GM18519 (cell line): ENCODE data around the gene SEC24C.
"Not testable (repeated sequence)": the region's sequence is repeated elsewhere in the genome, so short reads cannot be mapped to it uniquely, and the experiment has no call there.

Experiments
- ATAC-seq: cut with Tn5 transposase; IDR thresholded peaks from one replicate; pipeline ENCODE4 v1.9.1; 2021; ENCODE audit warnings: mild to moderate bottlenecking, moderate library complexity; ENCODE audit not compliant: unreplicated experiment, low FRiP score

The SEC24C gene

DNA sequence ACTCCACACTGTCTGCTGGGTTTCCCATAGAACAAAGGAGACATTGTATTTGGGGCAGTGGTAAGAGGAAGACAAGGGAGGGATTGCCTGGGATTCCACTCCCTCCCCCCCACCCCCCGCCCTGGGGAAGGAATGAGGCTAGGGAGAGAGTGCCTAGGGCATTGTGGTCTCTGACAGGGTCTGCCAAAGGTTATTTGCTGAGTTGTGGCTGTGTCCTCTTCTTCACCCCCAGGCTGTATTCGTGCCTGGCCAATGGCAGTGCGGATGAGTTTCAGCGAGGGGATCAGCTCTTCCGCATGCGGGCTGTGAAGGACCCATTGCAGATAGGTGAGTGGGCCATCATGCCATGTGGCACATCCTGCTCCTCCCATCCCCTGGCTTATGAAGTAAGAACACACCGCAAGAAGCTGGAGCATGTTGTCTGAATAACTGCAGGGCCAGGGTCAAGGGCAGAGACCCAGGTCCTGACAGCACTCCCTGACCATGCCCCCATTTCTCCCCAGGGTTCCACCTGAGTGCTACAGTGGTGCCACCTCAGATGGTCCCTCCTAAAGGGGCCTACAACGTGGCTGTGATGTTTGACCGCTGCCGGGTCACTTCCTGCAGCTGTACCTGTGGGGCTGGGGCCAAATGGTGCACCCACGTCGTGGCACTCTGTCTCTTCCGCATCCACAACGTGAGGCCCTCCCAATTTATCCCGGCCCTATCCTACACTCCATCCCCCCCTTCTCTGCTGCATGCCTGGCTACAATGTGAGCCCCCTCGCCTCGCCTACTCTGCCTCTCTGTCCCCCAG, 44.9 kb downstream of the SEC24C start:
- no peak for ATAC-seq

DNA sequence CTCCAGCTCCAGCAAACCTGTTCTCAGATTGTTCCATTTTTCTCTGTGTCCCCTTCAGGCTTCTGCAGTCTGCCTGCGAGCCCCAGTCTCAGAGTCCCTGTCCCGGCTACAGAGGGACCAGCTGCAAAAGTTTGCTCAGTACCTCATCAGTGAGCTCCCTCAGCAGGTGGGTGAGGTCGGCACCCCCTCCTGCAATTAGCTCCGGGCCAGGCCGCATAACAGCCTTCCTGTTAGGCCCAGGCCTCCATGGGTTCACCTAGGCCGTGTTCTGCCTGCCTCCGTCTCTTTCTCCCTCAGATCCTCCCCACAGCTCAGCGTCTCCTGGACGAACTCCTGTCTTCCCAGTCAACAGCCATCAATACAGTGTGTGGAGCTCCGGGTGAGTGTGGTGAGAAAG, 45.5 kb downstream of the SEC24C start:
- ATAC-seq = no peak

DNA sequence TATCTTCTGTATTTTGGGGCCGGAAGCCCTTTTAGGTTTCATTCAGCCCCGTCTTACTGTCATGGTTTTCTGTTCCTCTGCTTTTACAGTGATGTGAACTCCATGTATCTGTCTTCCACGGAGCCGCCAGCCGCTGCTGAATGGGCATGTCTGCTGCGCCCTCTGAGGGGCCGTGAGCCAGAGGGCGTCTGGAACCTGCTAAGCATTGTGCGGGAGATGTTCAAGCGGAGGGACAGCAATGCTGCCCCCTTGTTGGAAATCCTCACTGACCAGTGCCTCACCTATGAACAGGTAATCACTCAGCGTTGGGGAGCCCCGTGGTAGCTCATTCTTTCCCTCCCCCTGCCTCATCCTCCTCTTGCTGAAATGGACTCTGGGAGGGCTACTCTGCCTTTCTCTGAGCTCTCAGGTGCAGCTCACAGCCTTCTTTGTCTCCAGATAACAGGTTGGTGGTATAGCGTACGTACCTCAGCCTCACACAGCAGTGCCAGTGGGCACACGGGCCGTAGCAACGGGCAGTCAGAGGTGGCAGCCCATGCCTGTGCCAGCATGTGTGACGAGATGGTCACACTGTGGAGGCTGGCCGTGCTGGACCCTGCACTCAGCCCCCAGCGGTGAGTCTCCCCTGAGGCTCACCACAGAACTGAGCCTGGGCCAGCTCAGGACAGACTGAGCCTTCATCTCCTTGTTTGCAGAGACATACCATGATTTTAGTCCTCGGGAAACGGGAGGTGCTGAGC, 46.9 kb downstream of the SEC24C start:
- no peak for ATAC-seq

GRCh38 chr10:73791871-73792400, 47.8 kb downstream of the SEC24C start:
- ATAC-seq = no peak

DNA sequence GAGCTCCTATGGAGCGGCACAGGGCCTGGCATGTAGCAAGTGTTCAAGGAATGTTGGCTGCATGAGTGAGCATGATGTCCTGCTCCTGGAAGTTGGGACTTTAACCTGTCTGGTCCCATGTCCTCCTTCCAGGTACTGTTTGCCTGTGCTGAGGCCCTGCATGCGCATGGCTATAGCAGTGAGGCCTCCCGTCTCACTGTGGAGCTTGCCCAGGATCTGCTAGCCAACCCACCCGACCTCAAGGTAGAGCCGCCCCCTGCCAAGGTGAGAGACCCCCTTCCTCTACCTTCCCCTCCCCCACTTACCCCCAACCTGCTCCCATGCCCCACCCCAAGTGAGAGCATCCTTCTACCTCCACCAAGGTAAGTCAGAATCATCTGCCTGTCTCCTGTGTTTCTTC, 49.3 kb downstream of the SEC24C start:
- no peak for ATAC-seq

DNA sequence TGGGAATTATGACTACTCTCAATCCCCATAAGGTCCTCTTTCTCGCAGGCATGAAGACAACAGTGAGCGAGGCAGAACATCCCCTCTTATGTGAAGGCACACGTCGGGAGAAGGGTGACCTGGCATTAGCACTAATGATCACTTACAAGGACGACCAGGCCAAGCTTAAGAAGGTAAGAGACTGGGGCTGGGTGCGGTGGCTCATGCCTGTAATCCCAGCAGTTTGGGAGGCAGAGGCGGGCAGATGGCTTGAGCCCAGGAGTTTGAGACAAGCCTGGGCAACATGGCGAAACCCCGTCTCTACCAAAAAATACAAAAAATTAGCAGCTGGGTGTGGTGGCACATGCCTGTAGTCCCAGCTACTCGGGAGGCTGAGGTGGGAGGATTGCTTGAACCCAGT, 51.3 kb downstream of the SEC24C start:
- not testable (repeated sequence) for ATAC-seq

DNA sequence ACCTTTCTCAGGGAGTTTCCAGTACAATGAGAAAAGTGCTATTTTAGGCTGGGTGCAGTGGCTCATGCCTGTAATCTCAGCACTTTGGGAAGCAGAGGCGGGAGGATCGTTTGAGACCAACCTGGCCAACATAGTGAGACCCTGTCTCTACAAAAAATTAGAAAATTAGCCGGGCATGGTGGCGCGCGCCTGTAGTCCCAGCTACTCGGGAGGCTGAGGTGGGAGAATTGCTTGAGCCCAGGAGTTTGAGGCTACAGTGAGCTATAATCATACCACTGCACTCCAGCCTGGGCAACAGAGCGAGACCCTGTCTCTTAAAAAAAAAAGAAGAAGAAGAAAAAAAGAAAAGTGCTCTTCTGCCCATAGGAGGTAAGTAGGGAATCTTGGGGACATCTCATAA, 51.9 kb downstream of the SEC24C start:
- not testable (repeated sequence) for ATAC-seq

- no peak for ATAC-seq
Observed at GRCh38 chr10:73796766-73797165, 52.6 kb downstream of the SEC24C start.

DNA sequence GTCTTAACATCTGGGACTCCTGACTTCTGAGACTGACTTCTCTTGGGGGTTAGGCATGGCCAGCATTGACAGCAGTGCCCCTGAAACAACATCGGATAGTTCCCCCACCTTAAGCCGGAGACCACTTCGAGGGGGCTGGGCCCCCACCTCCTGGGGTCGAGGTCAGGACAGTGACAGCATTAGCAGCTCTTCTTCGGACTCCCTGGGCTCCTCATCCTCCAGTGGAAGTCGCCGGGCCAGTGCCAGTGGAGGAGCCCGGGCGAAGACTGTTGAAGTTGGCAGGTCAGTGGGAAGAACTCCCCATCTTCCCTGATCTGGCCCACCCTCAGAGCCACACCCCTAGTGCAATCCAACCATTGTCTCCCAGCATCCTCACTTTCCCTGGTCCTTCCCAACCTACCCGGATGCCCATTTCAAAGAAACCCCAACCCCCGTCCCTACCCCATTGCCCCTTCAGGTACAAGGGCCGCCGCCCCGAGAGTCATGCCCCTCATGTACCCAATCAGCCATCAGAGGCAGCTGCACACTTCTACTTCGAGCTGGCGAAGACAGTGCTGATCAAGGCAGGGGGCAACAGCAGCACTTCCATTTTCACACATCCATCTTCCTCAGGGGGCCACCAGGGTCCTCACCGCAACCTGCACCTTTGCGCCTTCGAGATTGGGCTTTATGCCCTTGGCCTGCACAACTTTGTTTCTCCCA, 53.3 kb downstream of the SEC24C start:
- ATAC-seq = no peak

DNA sequence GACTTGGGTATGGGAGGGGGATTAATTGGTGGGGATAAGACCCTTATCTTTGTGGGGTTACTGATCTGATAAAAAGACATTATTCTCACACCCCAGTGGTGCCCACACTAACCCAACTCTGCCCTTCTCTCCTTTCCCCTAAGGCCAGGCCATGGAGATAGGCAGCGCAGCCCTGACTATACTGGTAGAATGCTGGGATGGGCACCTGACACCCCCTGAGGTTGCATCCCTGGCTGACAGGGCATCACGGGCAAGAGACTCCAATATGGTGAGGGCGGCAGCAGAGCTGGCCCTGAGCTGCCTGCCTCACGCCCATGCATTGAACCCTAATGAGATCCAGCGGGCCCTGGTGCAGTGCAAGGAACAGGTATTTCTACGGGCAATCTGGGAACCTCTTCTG, 53.9 kb downstream of the SEC24C start:
- no peak for ATAC-seq

DNA sequence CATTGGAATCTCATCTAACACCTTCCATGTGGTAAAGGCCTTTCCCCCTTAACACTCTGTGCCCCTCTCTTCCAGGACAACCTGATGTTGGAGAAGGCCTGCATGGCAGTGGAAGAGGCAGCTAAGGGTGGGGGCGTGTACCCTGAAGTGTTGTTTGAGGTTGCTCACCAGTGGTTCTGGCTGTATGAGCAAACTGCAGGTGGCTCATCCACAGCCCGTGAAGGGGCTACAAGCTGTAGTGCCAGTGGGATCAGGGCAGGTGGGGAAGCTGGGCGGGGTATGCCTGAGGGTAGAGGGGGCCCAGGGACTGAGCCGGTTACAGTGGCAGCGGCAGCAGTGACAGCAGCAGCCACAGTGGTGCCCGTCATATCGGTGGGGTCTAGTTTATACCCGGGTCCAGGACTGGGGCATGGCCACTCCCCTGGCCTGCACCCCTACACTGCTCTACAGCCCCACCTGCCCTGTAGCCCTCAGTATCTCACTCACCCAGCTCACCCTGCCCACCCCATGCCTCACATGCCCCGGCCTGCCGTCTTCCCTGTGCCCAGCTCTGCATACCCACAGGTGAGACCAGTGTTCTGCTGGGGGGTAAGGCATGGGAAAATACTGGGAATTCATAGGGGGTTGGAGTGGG, 54.9 kb downstream of the SEC24C start:
- no peak for ATAC-seq

DNA sequence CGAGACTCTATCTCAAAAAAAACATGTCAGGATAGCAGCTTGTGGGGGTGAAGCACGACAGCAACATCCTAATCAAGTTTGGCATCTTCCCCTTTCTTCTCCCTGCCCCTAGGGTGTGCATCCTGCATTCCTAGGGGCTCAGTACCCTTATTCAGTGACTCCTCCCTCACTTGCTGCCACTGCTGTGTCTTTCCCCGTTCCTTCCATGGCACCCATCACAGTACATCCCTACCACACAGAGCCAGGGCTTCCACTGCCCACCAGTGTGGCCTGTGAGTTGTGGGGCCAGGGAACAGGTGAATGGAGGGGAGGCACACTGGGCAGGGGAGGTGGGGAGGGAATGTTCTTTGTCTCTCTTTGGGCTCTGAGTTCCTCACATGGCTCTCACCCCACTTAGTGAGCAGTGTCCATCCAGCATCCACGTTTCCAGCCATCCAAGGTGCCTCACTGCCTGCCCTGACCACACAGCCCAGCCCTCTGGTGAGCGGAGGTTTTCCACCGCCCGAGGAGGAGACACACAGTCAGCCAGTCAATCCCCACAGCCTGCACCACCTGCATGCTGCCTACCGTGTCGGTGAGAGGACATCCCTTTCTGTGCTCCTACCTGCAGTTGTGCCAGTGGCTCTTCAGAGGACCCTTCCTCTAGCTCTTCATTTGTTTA, 55.9 kb downstream of the SEC24C start:
- no peak for ATAC-seq

DNA sequence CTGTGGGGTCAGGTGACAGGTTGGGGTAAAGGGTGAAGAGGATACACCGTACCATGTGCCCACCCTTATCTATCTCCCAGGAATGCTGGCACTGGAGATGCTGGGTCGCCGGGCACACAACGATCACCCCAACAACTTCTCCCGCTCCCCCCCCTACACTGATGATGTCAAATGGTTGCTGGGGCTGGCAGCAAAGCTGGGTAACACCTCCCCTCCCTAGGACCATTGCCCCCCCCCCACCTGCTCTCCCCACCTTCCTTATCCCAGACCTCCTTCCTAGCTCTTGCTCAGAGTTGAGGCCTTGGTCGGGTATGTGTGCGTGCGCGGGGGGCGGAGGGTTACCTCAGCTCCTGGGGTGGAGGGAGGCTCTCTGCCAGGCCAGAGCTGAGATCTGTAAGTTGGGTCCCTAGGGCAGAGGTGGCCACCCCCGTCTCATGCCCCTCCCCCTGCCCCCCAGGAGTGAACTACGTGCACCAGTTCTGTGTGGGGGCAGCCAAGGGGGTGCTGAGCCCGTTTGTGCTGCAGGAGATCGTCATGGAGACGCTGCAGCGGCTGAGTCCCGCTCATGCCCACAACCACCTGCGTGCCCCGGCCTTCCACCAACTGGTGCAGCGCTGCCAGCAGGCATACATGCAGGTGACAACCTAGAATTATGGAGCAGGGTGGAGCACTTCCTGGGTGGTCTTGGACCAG, 56.5 kb downstream of the SEC24C start:
- ATAC-seq = no peak

DNA sequence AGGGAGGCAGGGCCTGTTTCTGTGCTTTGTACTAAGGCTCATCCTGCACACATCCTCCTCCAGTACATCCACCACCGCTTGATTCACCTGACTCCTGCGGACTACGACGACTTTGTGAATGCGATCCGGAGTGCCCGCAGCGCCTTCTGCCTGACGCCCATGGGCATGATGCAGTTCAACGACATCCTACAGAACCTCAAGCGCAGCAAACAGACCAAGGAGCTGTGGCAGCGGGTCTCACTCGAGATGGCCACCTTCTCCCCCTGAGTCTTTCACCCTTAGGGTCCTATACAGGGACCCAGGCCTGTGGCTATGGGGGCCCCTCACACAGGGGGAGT, 57.0 kb downstream of the SEC24C start:
- ATAC-seq = no peak

DNA sequence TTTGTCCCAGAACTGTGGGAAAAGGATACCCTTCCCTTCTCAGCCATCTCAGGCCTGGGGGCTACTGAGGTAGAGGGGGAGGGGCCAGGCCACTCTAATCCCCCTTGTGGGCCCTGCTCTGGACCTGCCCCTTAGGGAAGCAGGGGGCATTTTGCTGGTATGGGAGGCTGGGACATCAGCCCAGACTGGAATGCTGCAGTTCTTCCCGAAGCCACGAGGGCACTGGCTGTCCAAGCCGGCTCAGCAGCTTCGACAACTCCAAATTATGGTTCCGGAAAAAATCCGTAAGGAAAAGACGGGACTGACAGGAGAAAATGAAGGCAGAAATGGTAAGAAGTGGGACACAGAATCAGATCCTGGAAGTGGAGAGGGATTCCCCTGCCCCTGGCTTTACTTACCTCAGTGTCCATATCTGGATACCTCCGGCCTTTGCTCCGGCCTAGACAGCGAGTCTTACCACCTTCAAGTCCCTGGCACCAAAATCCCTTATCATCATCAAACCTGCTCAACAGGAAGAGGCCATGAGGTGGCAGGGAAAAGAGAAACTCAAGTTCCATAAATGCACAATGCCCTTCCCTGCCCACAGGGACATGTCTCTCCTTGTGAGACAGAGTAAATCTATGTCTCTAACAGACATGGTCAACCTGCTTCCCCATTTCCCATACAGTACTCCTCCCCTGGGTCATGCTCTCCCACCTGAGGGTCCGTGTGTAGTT, 58.3 kb downstream of the SEC24C start:
- ATAC-seq = no peak

GRCh38 chr10:73803680-73804286, 59.6 kb downstream of the SEC24C start:
- ATAC-seq = no peak

GRCh38 chr10:73806176-73806950, 62.2 kb downstream of the SEC24C start:
- no peak for ATAC-seq

- ATAC-seq = no peak
Observed at GRCh38 chr10:73807471-73807870, 63.3 kb downstream of the SEC24C start.
